GM19193 (cell line): ENCODE results near the gene TMOD4.

ENCODE experiments used
- POLR2A ChIP-seq: IDR thresholded peaks from 4 replicates; pipeline ENCODE4 v1.6.1; 2011; ENCODE audit not compliant: insufficient read depth, insufficient read length; ENCODE audit errors: extremely low read depth

Gene TMOD4

DNA sequence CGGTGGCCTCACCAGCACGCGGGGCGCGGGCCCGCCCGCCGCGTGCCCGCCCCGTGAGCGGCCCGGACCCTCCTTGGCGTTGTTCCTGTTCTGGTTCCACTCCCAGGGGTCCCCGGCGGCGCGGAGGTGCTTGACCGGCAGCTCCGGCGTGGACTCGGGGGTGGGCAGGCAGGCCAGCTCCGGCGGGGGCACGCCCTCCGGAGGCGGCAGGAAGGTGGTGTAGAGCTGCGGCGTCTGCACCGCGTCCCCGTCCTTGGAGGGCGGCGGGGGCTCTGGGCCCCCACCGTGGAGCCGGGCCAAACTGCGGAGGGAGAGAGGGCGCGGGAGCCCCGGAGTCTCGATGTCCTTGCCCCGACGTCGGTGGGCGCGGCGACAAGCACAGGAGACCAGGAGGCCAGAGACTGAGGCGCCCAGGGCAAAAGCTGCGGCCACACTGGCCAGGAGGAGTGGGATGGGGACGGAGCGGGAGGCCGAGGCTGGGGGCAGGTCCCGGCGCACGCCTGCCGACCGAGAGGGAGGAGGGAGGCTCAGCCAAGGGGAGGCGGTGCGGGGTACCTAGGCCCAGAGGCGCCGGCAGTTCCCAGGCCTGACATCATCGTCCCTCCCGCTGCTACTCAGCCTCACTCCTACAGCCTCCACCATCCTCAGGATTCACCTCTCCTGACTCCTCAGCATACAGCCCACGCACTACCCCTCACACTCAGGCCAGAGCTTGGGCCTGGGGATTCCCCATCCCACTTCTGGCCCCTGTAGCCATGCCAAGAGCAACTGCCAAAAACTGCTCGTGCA lies 42.6 kb downstream of the TMOD4 start:
- TF ChIP-seq POLR2A = no peak

DNA sequence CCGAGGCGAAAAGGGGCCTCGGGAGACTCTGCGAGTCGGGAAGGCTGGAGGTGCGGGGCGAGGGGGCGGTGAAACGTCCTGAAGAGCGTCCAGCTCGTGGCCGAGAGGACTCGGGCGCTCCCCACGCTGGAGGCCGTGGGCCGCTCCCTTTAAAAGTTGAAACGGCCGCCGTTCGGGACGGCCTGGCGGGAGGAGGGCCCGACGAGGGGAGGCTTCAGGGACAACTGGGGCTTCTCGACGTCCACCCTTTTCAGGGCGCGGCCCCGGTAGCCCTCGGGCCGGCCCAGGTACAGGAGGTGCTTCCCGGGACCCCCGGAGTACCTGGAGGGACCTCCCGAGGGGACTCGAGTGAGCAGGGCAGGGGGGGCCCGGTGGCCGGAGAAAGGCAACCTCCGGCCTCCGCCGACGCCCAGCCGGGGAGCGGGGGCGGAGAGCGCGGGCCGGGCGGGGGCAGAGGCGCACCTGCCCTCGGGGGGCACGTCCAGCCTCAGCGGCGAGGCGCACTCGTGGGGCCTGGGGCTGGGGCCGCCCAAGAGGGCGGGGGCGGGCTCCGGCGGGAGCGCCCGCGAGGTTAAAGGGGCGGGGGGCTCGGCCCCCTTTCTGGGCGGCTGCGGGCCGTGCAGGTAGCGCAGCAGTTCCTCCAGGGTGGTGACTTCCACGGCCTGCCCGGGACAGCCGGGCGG lies 43.3 kb downstream of the TMOD4 start:
- no peak for TF ChIP-seq POLR2A

DNA sequence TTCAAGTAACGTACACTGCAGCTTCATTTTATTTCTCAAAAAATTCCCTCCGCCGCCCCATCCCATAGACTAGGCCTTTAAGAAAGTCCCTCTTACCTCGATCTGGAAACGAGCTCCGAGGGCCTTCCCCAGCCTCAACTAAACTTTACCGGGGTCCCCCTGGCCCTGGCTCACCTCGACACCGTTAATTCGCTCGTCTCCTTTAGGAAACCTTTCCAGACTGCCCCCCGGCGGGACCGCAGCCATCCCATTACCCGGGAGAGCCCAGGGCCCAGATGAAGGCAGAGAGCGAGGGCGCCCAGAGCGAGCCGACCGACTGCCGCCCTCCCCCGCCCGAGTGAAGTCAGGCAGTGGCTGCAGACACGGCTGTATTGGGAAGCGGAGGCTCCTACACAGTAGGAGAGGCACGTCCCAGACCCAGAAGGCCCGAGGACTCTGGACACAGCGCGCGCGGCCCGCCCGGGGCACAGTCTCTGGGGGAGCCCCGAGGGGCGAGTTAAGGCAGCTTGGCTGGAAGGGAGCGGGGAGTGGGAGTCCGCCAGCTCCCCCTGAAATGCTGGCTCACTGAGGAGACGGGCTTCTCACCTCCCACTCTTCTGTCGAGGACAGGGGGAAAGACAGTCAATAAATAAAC lies 44.0 kb downstream of the TMOD4 start:
- no peak for TF ChIP-seq POLR2A

DNA sequence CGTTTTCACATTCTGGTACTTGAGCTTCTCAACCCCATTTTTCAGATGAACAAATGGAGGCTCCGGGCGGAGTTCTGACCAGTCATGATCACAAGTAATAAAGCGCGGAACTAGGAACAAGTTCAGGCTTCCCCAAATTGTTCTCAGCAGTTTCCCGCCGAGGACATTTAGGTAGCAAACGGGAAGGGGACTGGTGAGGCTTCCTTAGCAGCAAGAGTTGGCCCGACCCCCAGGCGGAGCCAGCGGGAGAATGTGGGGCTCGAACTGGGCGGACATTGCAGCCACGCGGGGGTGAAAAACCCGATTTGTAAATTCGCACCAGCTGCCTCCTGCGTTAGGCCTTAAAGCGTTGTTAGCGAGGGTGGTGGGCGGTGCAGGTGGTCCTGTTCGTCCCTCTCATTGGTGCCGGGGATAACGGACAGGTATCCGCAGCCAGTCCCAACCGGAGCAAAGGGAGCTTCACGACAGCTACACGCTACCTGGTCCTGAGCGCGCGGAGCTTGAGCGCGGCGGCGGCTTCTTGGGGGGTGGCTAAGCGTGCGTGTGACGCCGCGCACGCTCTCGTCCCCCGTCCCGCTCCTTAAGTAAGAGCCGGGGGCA lies 44.7 kb downstream of the TMOD4 start:
- no peak for TF ChIP-seq POLR2A

DNA sequence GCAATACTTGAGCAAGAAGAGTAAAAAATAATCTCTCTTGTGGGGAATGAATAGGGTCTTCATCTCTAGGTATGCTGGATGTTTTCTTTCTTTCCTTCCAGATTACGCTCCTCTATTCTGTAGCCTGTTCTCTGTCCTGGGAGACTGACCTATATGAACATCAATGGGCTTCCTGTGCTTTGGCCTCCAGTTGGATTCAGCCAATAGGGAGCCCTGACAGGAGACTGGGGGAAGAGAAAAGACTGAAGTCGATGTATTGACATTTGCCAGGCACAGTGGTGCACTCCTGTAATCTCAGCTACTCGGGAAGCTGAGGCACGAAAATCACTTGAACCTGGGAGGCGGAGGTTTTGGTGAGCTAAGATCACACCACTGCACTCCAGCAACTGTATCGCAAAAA lies 47.0 kb downstream of the TMOD4 start:
- TF ChIP-seq POLR2A = no peak

DNA sequence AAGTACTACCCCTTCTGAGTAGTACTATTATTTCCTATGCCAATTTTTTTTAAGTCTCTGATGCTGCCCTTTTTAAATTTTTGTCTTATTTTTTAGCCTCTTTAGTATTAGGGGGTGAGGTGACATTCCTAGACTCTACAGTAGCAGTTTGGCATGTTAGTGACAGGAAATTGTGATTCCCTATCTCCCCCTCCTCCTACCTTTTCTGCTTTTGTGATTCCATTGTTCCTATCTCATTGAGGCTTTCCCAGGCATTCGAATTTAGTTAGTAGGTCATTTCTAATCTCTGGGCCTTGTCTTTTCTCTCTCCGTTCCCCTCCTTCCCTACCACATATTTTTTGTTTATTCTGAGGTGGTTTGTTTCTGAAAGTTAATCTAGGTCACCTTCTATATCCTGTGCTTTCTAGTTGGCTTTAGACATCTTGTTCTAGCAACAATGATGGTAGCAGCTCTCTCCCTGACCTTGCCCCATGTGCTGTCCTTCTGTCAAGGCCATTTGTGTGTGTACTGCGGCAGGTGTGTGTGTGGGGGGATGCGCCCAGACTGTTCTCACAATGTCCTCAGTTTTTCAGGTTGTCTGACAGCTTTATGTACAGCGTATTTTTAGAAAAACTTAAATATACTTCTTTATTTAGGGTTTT lies 50.9 kb downstream of the TMOD4 start:
- no peak for TF ChIP-seq POLR2A
